ENCODE results near the gene SF3B3.

DNA sequence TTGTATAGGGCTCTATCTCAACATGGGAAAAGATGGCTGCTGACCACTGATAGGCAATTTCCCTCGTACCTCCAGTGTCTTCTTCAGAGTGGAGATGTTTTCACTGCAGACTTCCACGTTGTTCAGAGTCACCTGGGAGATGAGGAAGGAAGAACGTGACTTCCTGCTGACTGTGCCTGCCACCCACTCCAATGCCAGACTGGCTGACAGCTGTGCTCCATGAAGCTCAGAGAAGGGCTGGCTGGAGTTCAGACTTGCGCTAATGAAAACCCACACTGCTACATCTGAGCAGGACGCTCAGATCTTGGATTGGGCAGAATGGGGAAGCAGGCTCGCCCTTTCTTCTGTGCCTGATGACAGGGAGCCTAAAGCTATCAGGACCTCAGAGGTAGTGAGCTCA, 33.4 kb upstream of the SF3B3 start:
- no peak for TF ChIP-seq POLR2A (IDR thresholded peaks at IDR 0.05)
- TF ChIP-seq, protein P1, sequence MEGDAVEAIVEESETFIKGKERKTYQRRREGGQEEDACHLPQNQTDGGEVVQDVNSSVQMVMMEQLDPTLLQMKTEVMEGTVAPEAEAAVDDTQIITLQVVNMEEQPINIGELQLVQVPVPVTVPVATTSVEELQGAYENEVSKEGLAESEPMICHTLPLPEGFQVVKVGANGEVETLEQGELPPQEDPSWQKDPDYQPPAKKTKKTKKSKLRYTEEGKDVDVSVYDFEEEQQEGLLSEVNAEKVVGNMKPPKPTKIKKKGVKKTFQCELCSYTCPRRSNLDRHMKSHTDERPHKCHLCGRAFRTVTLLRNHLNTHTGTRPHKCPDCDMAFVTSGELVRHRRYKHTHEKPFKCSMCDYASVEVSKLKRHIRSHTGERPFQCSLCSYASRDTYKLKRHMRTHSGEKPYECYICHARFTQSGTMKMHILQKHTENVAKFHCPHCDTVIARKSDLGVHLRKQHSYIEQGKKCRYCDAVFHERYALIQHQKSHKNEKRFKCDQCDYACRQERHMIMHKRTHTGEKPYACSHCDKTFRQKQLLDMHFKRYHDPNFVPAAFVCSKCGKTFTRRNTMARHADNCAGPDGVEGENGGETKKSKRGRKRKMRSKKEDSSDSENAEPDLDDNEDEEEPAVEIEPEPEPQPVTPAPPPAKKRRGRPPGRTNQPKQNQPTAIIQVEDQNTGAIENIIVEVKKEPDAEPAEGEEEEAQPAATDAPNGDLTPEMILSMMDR (IDR thresholded peaks at IDR 0.05), result no peak
- TF ChIP-seq EP300 (IDR thresholded peaks at IDR 0.05), result no peak
- no peak for TF ChIP-seq POLR2AphosphoS5 (IDR thresholded peaks at IDR 0.05)

Data from suprapubic skin (tissue), 4 donors.